WTC11 (cell line): ENCODE results near the gene IRF4.

Source experiments
- CTCF ChIP-seq: fragments of 200-600 bp; IDR thresholded peaks from 2 replicates; pipeline ENCODE4 v1.8.0; 2022; ENCODE audit warnings: antibody characterized with exemption
- FOXJ3 ChIP-seq: sonication (generic); formaldehyde crosslinking; IDR thresholded peaks from 2 replicates; pipeline ENCODE4 v1.9.0; 2021; ENCODE audit warnings: missing genetic modification reagents, mild to moderate bottlenecking, borderline replicate concordance
- FOXK1 ChIP-seq: sonication (generic); formaldehyde crosslinking; IDR thresholded peaks from 2 replicates; pipeline ENCODE4 v1.8.0; 2022; ENCODE audit warnings: mild to moderate bottlenecking, moderate library complexity, missing genetic modification reagents
- HMGA2 ChIP-seq: fragments of 250-450 bp; sonication (Bioruptor Pico); IDR thresholded peaks from 2 replicates; pipeline ENCODE4 v1.4.0; 2021; ENCODE audit warnings: mild to moderate bottlenecking, moderate library complexity
- RELA ChIP-seq: sonication (generic); formaldehyde crosslinking; IDR thresholded peaks from 2 replicates; pipeline ENCODE4 v1.8.1; 2022; ENCODE audit warnings: missing genetic modification reagents, mild to moderate bottlenecking, borderline replicate concordance
- TEAD4 ChIP-seq: sonication (generic); formaldehyde crosslinking; IDR thresholded peaks from 2 replicates; pipeline ENCODE4 v1.8.0; 2022; ENCODE audit warnings: mild to moderate bottlenecking, missing genetic modification reagents
- ZNF281 ChIP-seq: sonication (generic); formaldehyde crosslinking; IDR thresholded peaks from 2 replicates; pipeline ENCODE4 v1.8.0; 2023; ENCODE audit warnings: mild to moderate bottlenecking, missing genetic modification reagents
- ZNF423 ChIP-seq: fragments of 250-450 bp; sonication (Bioruptor Pico); IDR thresholded peaks from 2 replicates; pipeline ENCODE4 v2.1.2; 2022; ENCODE audit warnings: mild to moderate bottlenecking, moderate library complexity
- ZNF671 ChIP-seq: fragments of 250-450 bp; sonication (Bioruptor Pico); IDR thresholded peaks from 2 replicates; pipeline ENCODE4 v1.8.0; 2021; ENCODE audit warnings: mild to moderate bottlenecking
- TF ChIP-seq, protein P1 (sequence below): sonication (generic); formaldehyde crosslinking; IDR thresholded peaks from 2 replicates; pipeline ENCODE4 v1.8.0; 2022; ENCODE audit warnings: mild to moderate bottlenecking, missing genetic modification reagents
- TF ChIP-seq, protein P2 (sequence below): sonication (generic); formaldehyde crosslinking; conservative IDR thresholded peaks from 2 replicates; pipeline ENCODE4 v1.8.1; 2022; ENCODE audit warnings: mild to moderate bottlenecking, missing genetic modification reagents

DNA sequence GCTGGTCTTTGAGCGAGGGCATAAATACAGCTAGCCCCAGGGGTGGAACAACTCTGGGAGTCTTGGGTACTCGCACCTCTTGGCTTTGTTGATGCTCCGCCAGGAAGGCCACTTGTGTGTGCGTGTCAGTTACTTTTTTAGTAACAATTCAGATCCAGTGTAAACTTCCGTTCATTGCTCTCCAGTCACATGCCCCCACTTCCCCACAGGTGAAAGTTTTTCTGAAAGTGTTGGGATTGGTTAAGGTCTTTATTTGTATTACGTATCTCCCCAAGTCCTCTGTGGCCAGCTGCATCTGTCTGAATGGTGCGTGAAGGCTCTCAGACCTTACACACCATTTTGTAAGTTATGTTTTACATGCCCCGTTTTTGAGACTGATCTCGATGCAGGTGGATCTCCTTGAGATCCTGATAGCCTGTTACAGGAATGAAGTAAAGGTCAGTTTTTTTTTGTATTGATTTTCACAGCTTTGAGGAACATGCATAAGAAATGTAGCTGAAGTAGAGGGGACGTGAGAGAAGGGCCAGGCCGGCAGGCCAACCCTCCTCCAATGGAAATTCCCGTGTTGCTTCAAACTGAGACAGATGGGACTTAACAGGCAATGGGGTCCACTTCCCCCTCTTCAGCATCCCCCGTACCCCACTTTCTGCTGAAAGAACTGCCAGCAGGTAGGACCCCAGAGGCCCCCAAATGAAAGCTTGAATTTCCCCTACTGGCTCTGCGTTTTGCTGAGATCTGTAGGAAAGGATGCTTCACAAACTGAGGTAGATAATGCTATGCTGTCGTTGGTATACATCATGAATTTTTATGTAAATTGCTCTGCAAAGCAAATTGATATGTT is 19.2 kb downstream of the IRF4 start:
- TF ChIP-seq CTCF (no peak), TEAD4 (no peak), RELA (CRISPR knock-in tag) (no peak), HMGA2 (CRISPR knock-in tag) (no peak), ZNF423 (no peak), FOXJ3 (CRISPR knock-in tag) (no peak), FOXK1 (CRISPR knock-in tag) (no peak), ZNF281 (no peak), ZNF671 (CRISPR knock-in tag) (no peak)
- TF ChIP-seq, protein P1, sequence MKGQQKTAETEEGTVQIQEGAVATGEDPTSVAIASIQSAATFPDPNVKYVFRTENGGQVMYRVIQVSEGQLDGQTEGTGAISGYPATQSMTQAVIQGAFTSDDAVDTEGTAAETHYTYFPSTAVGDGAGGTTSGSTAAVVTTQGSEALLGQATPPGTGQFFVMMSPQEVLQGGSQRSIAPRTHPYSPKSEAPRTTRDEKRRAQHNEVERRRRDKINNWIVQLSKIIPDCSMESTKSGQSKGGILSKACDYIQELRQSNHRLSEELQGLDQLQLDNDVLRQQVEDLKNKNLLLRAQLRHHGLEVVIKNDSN (CRISPR knock-in tag): no peak
- TF ChIP-seq, protein P2, sequence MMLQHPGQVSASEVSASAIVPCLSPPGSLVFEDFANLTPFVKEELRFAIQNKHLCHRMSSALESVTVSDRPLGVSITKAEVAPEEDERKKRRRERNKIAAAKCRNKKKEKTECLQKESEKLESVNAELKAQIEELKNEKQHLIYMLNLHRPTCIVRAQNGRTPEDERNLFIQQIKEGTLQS: no peak
